Sigmoid colon (tissue), 7 donors: ENCODE measurements around the gene FGGY. TPM values are rescaled to one million over a fixed set of nuclear protein-coding genes. Genes with fewer than 3 reads are reported as not detected.

Experiments used
- DNase-seq: peaks from one replicate; pipeline ENCODE4 v3.0.0-alpha.2; 2019
- H3K27ac ChIP-seq, 4 donors: fragments of 200-600 bp; sonication (generic); one replicate each; pipeline ENCODE4 v1.5.1; 2016 to 2019; ENCODE audit warnings: mild to moderate bottlenecking in 1 of 4
- H3K27me3 ChIP-seq, 3 donors: fragments of 200-600 bp; sonication (generic); one replicate each; pipeline ENCODE4 v1.5.1; 2019; ENCODE audit warnings: mild to moderate bottlenecking in 1 of 3
- H3K36me3 ChIP-seq, 4 donors: fragments of 200-600 bp; sonication (generic); one replicate each; pipeline ENCODE4 v1.5.1; 2016 to 2019
- H3K4me1 ChIP-seq, 4 donors: fragments of 200-600 bp; sonication (generic); one replicate each; pipeline ENCODE4 v1.5.1; 2017 to 2019
- H3K4me3 ChIP-seq, 4 donors: fragments of 200-600 bp; sonication (generic); one replicate each; pipeline ENCODE4 v1.5.1; 2017 to 2019; ENCODE audit warnings: mild to moderate bottlenecking in 2 of 4, moderate library complexity in 1 of 4
- H3K9me3 ChIP-seq, 4 donors: fragments of 200-600 bp in 3 of 4; sonication (generic) in 3 of 4; one replicate each; pipeline versions ENCODE4 v1.5.1 to v1.6.1; 2013 to 2019
- EP300 ChIP-seq, 4 donors: sonication (generic); formaldehyde crosslinking; IDR thresholded peaks; one replicate each; pipeline ENCODE4 v1.6.1; 2017; ENCODE audit warnings: antibody characterized with exemption in 4 of 4
- POLR2A ChIP-seq, 2 donors: fragments of 450-650 bp; IDR thresholded peaks; one replicate each; pipeline ENCODE4 v1.6.1; 2016; ENCODE audit warnings: antibody characterized with exemption in 2 of 2, mild to moderate bottlenecking in 2 of 2, moderate library complexity in 2 of 2
- POLR2AphosphoS5 ChIP-seq, 4 donors: sonication (generic); formaldehyde crosslinking; IDR thresholded peaks; one replicate each; pipeline ENCODE4 v1.6.1; 2017; ENCODE audit warnings: antibody characterized with exemption in 4 of 4
- WGBS, 2 donors: extraction: QIAGEN DNeasy Blood & Tissue Kit; methylation state at CpG; one replicate each; pipeline ENCODE4 v1.1.7; 2013; 5-methylcytosine and 5-hydroxymethylcytosine counted together
- intact Hi-C: fragments of 100-400 bp; cut with DNase I; formaldehyde crosslinking; loops from one replicate; pipeline ENCODE4 v1.15.1; 2023
- polyA plus RNA-seq, 3 donors: library from polyadenylated mRNA; stranded (reverse); fragments of 200-250 nt; gene quantifications; one replicate each; pipeline ENCODE4 v1.2.3, GENCODE V29; 2013
- total RNA-seq, 4 donors: library from RNA; depleted of rRNA; stranded (reverse); fragments of >200 nt; gene quantifications; one replicate each; pipeline ENCODE4 v1.1.0, GENCODE V29; 2016
- TF ChIP-seq, protein P1 (sequence below), 4 experiments: fragments of 450-650 bp in 3 of 4; fragments of 200-600 bp in 1 of 4; IDR thresholded peaks; one replicate each; pipeline ENCODE4 v1.5.1; 2016 to 2019; ENCODE audit warnings: antibody characterized with exemption in 4 of 4, mild to moderate bottlenecking in 3 of 4, moderate library complexity in 2 of 4
- donor health status: healthy with polysubstance abuse.
- donor health status: Bipolar disorder and iron deficiency.
- donor health status: healthy.

Gene FGGY
- total and polyA plus RNA-seq, 7 donors: 4.8 to 54.1 (median 20.5) TPM

- intact Hi-C loops: loop anchor here (5.0 kb wide), 4 partner anchors 90 to 215 kb away; partner anchors contain the start of gene FGGY
- WGBS, 2 donors: 16 to 43% methylated on average over 1 of the region's 1 CpG
- H3K4me3 ChIP-seq: no peak overlapping the region
- DNase-seq: no peak
- H3K27me3 ChIP-seq: no peaks in the 10 kb centered on the region
- no peaks in the 10 kb centered on the region for H3K9me3 ChIP-seq
- H3K36me3 ChIP-seq: no peaks in the 10 kb centered on the region
- TF ChIP-seq POLR2AphosphoS5 (IDR thresholded peaks at IDR 0.05): peak in 3 of 4 donors; percentile 35 to 77 (median 53)
- TF ChIP-seq POLR2A (IDR thresholded peaks at IDR 0.05): no peak
- H3K27ac ChIP-seq: no peak overlapping the region
- H3K4me1 ChIP-seq: peaks cover 0 to 66% (median 64%) of the 10 kb centered on the region in 4 donors
These were observed 215.8 kb downstream of the FGGY start for GRCh38 chr1:59512702-59513101.

DNA sequence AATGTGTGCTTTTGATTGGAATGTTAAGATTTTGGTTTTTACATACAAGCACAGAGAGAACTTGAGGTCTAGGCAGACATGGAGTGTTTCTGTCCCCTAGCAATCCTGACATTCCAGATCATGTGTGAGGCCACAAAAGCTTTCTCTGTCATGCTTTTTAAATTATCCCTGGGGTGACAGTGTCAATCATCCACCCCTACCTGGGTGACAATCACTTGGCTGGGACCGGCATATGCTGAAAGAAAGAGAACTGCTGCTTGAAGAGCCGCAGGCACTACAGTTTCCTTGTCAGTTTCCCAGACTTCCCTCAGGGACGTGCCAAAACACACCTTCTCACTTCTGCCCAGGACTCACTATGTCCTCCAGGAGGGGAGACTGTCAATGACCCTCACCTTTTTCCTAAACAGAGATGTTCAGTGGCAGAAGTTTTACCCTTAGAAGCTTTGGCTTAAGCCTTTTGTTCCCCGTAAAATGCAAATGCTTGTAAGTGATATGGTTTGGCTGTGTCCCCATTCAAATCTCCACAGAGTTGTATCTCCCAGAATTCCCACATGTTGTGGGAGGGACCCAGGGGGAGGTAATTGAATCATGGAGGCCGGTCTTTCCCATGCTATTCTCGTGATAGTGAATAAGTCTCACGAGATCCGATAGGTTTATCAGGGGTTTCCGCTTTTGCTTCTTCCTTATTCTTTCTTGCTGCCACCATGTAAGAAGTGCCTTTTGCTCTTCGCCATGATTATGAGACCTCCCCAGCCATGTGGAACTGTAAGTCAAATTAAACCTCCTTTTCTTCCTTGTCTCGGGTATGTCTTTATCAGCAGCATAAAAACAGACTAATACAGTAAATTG lies 217.4 kb downstream of the FGGY start:
- no peak overlapping the region for H3K4me3 ChIP-seq
- DNase-seq: no peak
- 95% methylated on average over 11 of the region's 11 CpGs for WGBS, 2 donors
- no peaks in the 10 kb centered on the region for H3K27me3 ChIP-seq
- TF ChIP-seq, protein P1, sequence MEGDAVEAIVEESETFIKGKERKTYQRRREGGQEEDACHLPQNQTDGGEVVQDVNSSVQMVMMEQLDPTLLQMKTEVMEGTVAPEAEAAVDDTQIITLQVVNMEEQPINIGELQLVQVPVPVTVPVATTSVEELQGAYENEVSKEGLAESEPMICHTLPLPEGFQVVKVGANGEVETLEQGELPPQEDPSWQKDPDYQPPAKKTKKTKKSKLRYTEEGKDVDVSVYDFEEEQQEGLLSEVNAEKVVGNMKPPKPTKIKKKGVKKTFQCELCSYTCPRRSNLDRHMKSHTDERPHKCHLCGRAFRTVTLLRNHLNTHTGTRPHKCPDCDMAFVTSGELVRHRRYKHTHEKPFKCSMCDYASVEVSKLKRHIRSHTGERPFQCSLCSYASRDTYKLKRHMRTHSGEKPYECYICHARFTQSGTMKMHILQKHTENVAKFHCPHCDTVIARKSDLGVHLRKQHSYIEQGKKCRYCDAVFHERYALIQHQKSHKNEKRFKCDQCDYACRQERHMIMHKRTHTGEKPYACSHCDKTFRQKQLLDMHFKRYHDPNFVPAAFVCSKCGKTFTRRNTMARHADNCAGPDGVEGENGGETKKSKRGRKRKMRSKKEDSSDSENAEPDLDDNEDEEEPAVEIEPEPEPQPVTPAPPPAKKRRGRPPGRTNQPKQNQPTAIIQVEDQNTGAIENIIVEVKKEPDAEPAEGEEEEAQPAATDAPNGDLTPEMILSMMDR (IDR thresholded peaks at IDR 0.05): no peak
- TF ChIP-seq POLR2A (IDR thresholded peaks at IDR 0.05) (no peak), EP300 (IDR thresholded peaks at IDR 0.05) (no peak), POLR2AphosphoS5 (IDR thresholded peaks at IDR 0.05) (no peak)
- intact Hi-C loops: loop anchor here (5.0 kb wide), 4 partner anchors 88 to 217 kb away; partner anchors contain the start of gene FGGY
- H3K36me3 ChIP-seq: no peaks in the 10 kb centered on the region
- no peaks in the 10 kb centered on the region for H3K9me3 ChIP-seq
- peaks cover 0 to 50% (median 49%) of the 10 kb centered on the region in 4 donors for H3K4me1 ChIP-seq
- no peak overlapping the region for H3K27ac ChIP-seq

- peak; percentile 78 for DNase-seq
- no peaks in the 10 kb centered on the region for H3K36me3 ChIP-seq
- no peak overlapping the region for H3K4me3 ChIP-seq
- H3K27me3 ChIP-seq: no peaks in the 10 kb centered on the region
- H3K27ac ChIP-seq: peak overlapping the region; percentile 22 to 66 (median 42)
- no peaks in the 10 kb centered on the region for H3K9me3 ChIP-seq
- peaks cover 0 to 50% (median 47%) of the 10 kb centered on the region in 4 donors for H3K4me1 ChIP-seq
- TF ChIP-seq POLR2A (IDR thresholded peaks at IDR 0.05): no peak
- peak; percentile 15 to 53 (median 42) for TF ChIP-seq POLR2AphosphoS5 (IDR thresholded peaks at IDR 0.05)
- TF ChIP-seq, protein P1 (IDR thresholded peaks at IDR 0.05): no peak
- TF ChIP-seq EP300 (IDR thresholded peaks at IDR 0.05): no peak
- intact Hi-C loops: no loop called here
These were observed 220.0 kb downstream of the FGGY start for GRCh38 chr1:59516881-59517280.

- TF ChIP-seq EP300 (IDR thresholded peaks at IDR 0.05) (no peak), POLR2AphosphoS5 (IDR thresholded peaks at IDR 0.05) (peak in 1 of 4 donors; percentile 21), POLR2A (IDR thresholded peaks at IDR 0.05) (no peak)
- TF ChIP-seq, protein P1 (IDR thresholded peaks at IDR 0.05): no peak
- peaks cover 0 to 36% (median 31%) of the 10 kb centered on the region in 4 donors for H3K4me1 ChIP-seq
- no peaks in the 10 kb centered on the region for H3K36me3 ChIP-seq
- intact Hi-C loops: no loop called here
- WGBS, 2 donors: 87 to 89% methylated on average over 3 of the region's 3 CpGs
- peak overlapping the region in 3 of 4 donors; percentile 69 to 74 (median 70) for H3K27ac ChIP-seq
- no peaks in the 10 kb centered on the region for H3K9me3 ChIP-seq
- H3K27me3 ChIP-seq: no peaks in the 10 kb centered on the region
- no peak overlapping the region for H3K4me3 ChIP-seq
- DNase-seq: no peak
These were observed 223.3 kb downstream of the FGGY start for GRCh38 chr1:59520194-59520593.

GRCh38 chr1:59520827-59521418 lies 224.0 kb downstream of the FGGY start:
- H3K4me1 ChIP-seq: peaks cover 0 to 36% (median 31%) of the 10 kb centered on the region in 4 donors
- no peaks in the 10 kb centered on the region for H3K36me3 ChIP-seq
- peak; percentile 71 for DNase-seq
- WGBS, 2 donors: 75 to 76% methylated on average over 12 of the region's 12 CpGs
- intact Hi-C loops: no loop called here
- TF ChIP-seq POLR2AphosphoS5 (IDR thresholded peaks at IDR 0.05): peak in 1 of 4 donors; percentile 29
- no peak for TF ChIP-seq EP300 (IDR thresholded peaks at IDR 0.05)
- H3K4me3 ChIP-seq: no peak overlapping the region
- H3K27ac ChIP-seq: peak overlapping the region; percentile 59 to 74 (median 70)
- H3K9me3 ChIP-seq: no peaks in the 10 kb centered on the region
- no peaks in the 10 kb centered on the region for H3K27me3 ChIP-seq
